Upper lobe of left lung (tissue), 4 donors: ENCODE results near the gene ZNF518B.

ENCODE experiments used
- CTCF ChIP-seq, 6 experiments: fragments of 450-650 bp in 4 of 6; fragments of 200-600 bp in 2 of 6; sonication (generic) in 2 of 6; IDR thresholded peaks; one replicate each; pipeline ENCODE4 v1.5.1; 2016 to 2019; ENCODE audit warnings: antibody characterized with exemption in 6 of 6
- EP300 ChIP-seq, 4 donors: sonication (generic); formaldehyde crosslinking; IDR thresholded peaks; one replicate each; pipeline ENCODE4 v1.5.1; 2017; ENCODE audit warnings: antibody characterized with exemption in 4 of 4, control low read depth in 2 of 4
- POLR2A ChIP-seq, 4 donors: fragments of 450-650 bp; IDR thresholded peaks; one replicate each; pipeline ENCODE4 v1.5.1; 2016 to 2017; ENCODE audit warnings: antibody characterized with exemption in 4 of 4, mild to moderate bottlenecking in 2 of 4
- POLR2AphosphoS5 ChIP-seq, 2 donors: sonication (generic); formaldehyde crosslinking; IDR thresholded peaks; one replicate each; pipeline ENCODE4 v1.5.1; 2017; ENCODE audit warnings: antibody characterized with exemption in 2 of 2

GRCh38 chr4:10416441-10416840 is 40.8 kb downstream of the ZNF518B start:
- TF ChIP-seq CTCF (IDR thresholded peaks at IDR 0.05) (no peak), POLR2AphosphoS5 (IDR thresholded peaks at IDR 0.05) (no peak), POLR2A (IDR thresholded peaks at IDR 0.05) (no peak), EP300 (IDR thresholded peaks at IDR 0.05) (no peak)
